Fibroblast of lung (primary cell): Measurements from ENCODE around the gene CARMIL3. TPM values are rescaled to one million over a fixed set of nuclear protein-coding genes. Genes with fewer than 3 reads are reported as not detected.

Source experiments
- DNase-seq, 2 donors: peaks; one replicate each; pipeline versions ENCODE4 v3.0.0 to v3.0.0-alpha.2; 2010; ENCODE audit warnings: low read depth in 2 of 2
- H2AFZ ChIP-seq: 2 replicates; pipeline ENCODE4 v1.5.1; 2012; ENCODE audit warnings: low read length, control low read depth, inconsistent platforms
- H3K27ac ChIP-seq: 2 replicates; pipeline ENCODE4 v1.5.1; 2011; ENCODE audit warnings: low read length, control low read depth; ENCODE audit not compliant: insufficient read depth
- H3K27me3 ChIP-seq: 2 replicates; pipeline ENCODE4 v1.5.1; 2011; ENCODE audit warnings: mild to moderate bottlenecking, low read length; ENCODE audit not compliant: control insufficient read depth, insufficient read depth
- H3K36me3 ChIP-seq: 2 replicates; pipeline ENCODE4 v1.5.1; 2011; ENCODE audit warnings: low read length; ENCODE audit not compliant: control insufficient read depth, insufficient read depth
- H3K4me1 ChIP-seq: 2 replicates; pipeline ENCODE4 v1.5.1; 2011; ENCODE audit warnings: low read length; ENCODE audit not compliant: control insufficient read depth, insufficient read depth; ENCODE audit errors: extremely low read depth
- H3K4me2 ChIP-seq: 2 replicates; pipeline ENCODE4 v1.5.1; 2011; ENCODE audit warnings: low read length, control low read depth; ENCODE audit not compliant: insufficient read depth; ENCODE audit errors: extremely low read depth
- H3K4me3 ChIP-seq, 4 experiments: fragments of 200-600 bp in 1 of 4; sonication (generic) in 1 of 4; replicated peaks in 1 of 4; 2 replicates each; pipeline ENCODE4 v1.5.1; 2011 to 2016; ENCODE audit warnings: low read length in 4 of 4, low read depth in 3 of 4, mild to moderate bottlenecking in 3 of 4, control low read depth in 2 of 4, inconsistent platforms in 1 of 4, mixed read lengths in 1 of 4; ENCODE audit not compliant: insufficient read depth in 1 of 4; ENCODE audit errors: control extremely low read depth in 1 of 4
- H3K79me2 ChIP-seq: 2 replicates; pipeline ENCODE4 v1.5.1; 2012; ENCODE audit warnings: mild to moderate bottlenecking, low read length, inconsistent platforms; ENCODE audit not compliant: control insufficient read depth, insufficient read depth
- H3K9ac ChIP-seq: 2 replicates; pipeline ENCODE4 v1.5.1; 2011; ENCODE audit warnings: mild to moderate bottlenecking, low read length, control low read depth; ENCODE audit not compliant: insufficient read depth
- H3K9me3 ChIP-seq: 2 replicates; pipeline ENCODE4 v1.5.1; 2012; ENCODE audit warnings: low read depth, low read length; ENCODE audit not compliant: control insufficient read depth, insufficient read depth
- H4K20me1 ChIP-seq: 2 replicates; pipeline ENCODE4 v1.5.1; 2011; ENCODE audit warnings: low read length; ENCODE audit not compliant: control insufficient read depth, insufficient read depth; ENCODE audit errors: extremely low read depth
- CTCF ChIP-seq, 2 donors: IDR thresholded peaks in 1 of 2; conservative IDR thresholded peaks in 1 of 2; 1 replicate in 1 of 2; 2 replicates in 1 of 2; pipeline ENCODE4 v1.5.1; 2011 to 2012; ENCODE audit warnings: low read length in 2 of 2, control low read depth in 1 of 2, inconsistent platforms in 1 of 2, low read depth in 1 of 2, mild to moderate bottlenecking in 1 of 2
- EZH2 ChIP-seq: IDR thresholded peaks from 2 replicates; pipeline ENCODE4 v1.5.1; 2012; ENCODE audit warnings: low read length, control low read depth, mild to moderate bottlenecking; ENCODE audit errors: missing control alignments
- polyA plus RNA-seq, 2 donors: library from polyadenylated mRNA; depleted of rRNA in 1 of 2; stranded (reverse) in 1 of 2; unstranded in 1 of 2; fragments of >200 nt; gene quantifications; 2 replicates each; pipeline ENCODE4 v1.2.1, GENCODE V29; 2011 to 2012; ENCODE audit warnings: missing spikeins in 1 of 2
- total RNA-seq: library from RNA; depleted of rRNA; stranded (reverse); fragments of >200 nt; gene quantifications from 2 replicates; pipeline ENCODE4 v1.2.1, GENCODE V29; 2014

The CARMIL3 gene
- total and polyA plus RNA-seq, 2 donors (not counting 1 experiment from before 2014, with no cell fraction given), result 0.17 TPM; not detected in 1

GRCh38 chr14:24071836-24072430, 20.1 kb downstream of the CARMIL3 start:
- Histone ChIP-seq H2AFZ (no peak overlapping the region), H3K27ac (no peak overlapping the region), H3K9me3 (no peaks in the 10 kb centered on the region), H3K4me1 (no peaks in the 10 kb centered on the region), H3K27me3 (peaks cover 12% of the 10 kb centered on the region), H3K4me2 (no peak overlapping the region), H3K36me3 (no peaks in the 10 kb centered on the region), H3K9ac (no peak overlapping the region), H3K4me3 (no peak overlapping the region), H3K79me2 (no peaks in the 10 kb centered on the region), H4K20me1 (no peaks in the 10 kb centered on the region)
- TF ChIP-seq EZH2 (no peak), CTCF (conservative IDR thresholded peaks at IDR 0.05 in 1 of 2, IDR thresholded peaks at IDR 0.05 in 1 of 2; ENCODE audit: low read depth in 1 of 2, low read length in 2 of 2) (no peak)
- DNase-seq, result no peak

GRCh38 chr14:24072436-24072835, 20.6 kb downstream of the CARMIL3 start:
- Histone ChIP-seq H3K9me3 (no peaks in the 10 kb centered on the region), H3K27me3 (peaks cover 12% of the 10 kb centered on the region)

More at GRCh38 chr14:24072436-24072835, 20.6 kb downstream of the CARMIL3 start:
- no peak overlapping the region for H3K9ac ChIP-seq
- H2AFZ ChIP-seq, result no peak overlapping the region
- H3K27ac ChIP-seq, result no peak overlapping the region
- no peak overlapping the region for H3K4me2 ChIP-seq
- no peaks in the 10 kb centered on the region for H3K79me2 ChIP-seq
- H3K4me1 ChIP-seq, result no peaks in the 10 kb centered on the region
- no peak overlapping the region for H3K4me3 ChIP-seq
- TF ChIP-seq EZH2, result no peak
- TF ChIP-seq CTCF (conservative IDR thresholded peaks at IDR 0.05 in 1 of 2, IDR thresholded peaks at IDR 0.05 in 1 of 2; ENCODE audit: low read depth in 1 of 2, low read length in 2 of 2), result no peak
- no peaks in the 10 kb centered on the region for H4K20me1 ChIP-seq
- H3K36me3 ChIP-seq, result no peaks in the 10 kb centered on the region
- no peak for DNase-seq
